GM21717 (cell line): Measurements from ENCODE around the gene PCCA.
"Not testable (repeated sequence)": the region's sequence is repeated elsewhere in the genome, so short reads cannot be mapped to it uniquely, and the experiment has no call there.

Source experiments
- ATAC-seq: cut with Tn5 transposase; IDR thresholded peaks from one replicate; pipeline ENCODE4 v1.9.1; 2021; ENCODE audit warnings: mild to moderate bottlenecking, moderate library complexity; ENCODE audit not compliant: unreplicated experiment

The PCCA gene

DNA sequence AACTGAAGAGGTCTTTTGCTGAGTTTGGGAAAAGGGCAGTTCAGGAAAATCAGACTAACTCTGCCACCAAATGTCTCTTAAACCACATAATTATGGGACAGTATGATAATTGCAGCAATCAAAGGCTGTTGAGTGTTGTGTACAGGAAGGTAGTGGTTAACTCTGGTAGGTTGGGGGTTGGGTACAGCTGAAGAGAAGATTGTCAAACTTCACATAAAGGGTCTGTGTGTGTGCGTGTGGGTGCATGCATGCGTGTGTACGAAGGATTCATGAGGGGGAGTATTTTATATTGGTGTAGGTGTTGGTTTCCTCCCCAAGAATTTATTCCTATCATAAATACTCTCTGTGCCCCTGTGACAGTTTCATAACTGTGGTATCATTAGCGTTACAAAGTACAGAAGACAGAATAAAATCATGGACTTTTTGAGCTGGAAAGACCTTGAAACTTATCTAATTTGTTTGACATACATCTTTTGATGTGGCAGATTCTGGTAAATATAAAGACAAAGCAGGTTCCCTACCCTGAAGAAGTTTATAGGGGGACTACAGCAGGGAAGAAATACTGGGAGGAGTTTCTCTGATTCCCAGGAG is 94.1 kb downstream of the PCCA start:
- ATAC-seq = no peak

DNA sequence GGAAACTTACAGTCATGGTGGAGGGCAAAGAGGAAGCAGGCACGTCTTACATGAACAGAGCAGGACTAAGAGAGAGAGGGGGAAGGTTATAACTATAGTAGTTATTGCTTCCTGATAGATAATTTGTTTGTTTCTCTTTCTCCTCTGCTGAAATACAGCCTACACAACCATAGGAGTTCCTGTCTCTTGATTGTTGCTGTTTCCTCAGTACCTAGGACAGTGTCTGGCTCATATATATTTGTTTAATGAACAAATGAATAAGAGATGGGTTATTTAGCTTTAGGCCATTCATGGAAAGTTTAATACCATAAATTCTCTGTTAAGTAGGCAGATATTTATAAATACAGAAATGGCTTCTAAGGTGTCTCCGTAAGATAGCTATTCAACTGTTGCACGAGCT is 95.2 kb downstream of the PCCA start:
- no peak for ATAC-seq

DNA sequence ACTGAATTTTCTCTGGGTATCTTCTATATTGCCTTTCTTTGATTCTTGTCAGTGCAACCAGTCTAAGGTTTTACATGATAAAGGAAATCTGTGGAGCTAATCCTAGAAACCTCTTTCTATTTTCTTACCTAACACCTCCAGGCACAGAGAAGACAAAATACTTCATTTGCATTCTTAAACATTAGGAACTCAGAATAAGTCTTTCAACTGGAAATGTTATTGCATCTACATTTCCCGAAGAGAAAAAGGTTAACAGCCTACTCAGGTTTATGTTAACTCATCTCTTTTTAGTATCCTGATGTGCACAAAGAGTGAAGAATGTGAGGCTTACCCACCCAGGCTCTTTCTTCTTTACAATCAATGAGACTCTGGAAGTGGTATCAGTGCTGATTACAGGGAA is 106.7 kb downstream of the PCCA start:
- no peak for ATAC-seq

DNA sequence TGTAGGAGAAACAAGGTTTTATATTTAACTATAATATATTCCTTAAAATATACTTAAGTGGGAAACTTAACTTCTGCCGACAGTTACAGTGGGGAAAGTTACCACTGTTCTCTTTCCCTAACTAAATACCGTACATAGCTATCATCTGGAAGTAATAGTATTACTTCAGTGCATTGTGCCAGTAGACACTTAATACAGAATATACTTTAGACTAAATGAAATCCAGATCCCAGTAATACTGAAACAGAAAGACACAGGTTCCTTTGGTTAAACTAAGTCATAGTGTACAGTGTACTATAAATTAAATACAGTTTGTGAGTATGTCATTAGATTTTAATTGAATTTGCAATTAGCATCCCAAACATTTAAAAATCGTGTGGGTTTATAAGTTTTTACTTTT is 107.5 kb downstream of the PCCA start:
- ATAC-seq = no peak

DNA sequence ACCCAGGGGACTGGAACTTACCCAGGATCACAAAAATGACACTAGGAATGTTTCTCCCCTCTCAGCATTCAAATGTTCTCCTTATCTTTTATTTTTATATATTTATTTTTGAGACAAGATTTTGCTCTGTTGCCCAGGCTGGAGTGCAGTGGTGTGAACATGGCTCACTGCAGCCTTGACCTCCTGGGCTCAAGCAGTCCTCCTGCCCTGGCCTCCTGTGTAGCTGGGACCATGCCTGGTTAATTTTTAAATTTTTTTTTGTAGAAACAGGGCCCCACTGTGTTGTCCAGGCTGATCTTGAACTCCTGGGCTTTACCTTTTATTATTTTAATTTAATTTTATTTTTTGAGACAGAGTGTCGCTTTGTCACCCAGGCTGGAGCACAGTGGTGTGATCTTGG is 108.2 kb downstream of the PCCA start:
- ATAC-seq = no peak

DNA sequence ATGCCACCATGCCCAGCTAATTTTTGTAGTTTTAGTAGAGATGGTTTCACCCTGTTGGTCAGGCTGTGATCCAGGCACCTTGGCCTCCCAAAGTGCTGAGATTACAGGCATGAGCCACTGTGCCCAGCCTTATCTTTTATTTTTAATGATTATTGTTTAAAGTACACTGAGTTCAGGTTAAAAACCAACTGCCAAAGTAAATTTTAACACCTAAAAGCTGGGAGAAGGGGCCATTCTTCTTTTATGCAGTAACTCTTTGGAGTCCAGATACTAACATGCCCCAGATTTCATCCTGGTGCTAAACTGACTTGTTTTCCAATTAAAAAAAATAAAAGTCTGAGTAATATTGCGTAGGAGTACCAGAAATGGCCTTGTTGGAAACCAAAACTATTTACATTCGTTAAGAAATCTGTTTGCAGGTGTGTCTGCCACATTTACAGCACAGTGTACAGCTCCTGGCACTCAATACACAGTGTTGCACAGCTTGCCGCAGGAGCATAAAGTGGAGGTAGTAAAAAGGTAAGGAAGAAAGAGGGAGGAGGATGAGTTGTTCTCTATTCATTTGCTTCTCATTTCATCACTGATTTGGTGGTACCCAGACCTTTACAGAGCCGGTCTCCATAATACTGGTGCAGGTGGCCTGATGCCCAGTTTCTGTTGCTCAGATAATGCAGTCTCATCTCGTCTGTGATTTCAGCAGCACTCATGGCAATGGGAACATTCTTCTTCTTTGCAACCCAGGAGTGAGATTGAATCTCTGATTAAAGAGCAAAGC is 108.9 kb downstream of the PCCA start:
- no peak for ATAC-seq

DNA sequence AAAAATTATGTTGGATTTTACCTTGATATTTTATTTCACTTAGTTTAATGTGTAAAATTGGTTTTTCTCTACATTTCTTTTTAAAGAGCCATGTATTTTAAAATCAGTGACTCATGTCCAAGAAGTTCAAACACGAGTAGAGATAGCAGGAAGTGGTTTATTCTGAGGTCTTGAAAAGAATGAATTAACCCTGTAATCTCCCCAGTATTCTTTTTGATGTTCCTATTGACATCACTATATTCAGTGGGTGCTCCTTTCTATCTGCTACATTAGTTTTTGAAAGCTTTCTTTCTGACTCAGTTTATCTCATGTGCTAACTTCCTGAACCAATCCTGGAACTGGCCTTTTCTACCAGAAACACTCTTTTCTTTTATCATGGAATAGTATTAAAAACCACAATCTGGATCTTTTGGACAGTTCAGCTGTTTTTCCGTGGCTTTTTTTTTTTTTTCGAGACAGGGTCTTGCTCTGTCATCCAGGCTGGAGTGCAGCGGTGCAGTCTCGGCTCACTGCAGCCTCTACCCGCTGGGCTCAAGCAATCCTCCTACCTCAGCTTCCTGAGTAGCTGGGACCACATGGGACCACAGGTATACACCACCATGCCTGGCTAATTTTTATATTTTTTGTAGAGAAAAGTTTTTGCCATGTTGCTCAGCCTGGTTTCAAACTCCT is 114.9 kb downstream of the PCCA start:
- no peak for ATAC-seq

DNA sequence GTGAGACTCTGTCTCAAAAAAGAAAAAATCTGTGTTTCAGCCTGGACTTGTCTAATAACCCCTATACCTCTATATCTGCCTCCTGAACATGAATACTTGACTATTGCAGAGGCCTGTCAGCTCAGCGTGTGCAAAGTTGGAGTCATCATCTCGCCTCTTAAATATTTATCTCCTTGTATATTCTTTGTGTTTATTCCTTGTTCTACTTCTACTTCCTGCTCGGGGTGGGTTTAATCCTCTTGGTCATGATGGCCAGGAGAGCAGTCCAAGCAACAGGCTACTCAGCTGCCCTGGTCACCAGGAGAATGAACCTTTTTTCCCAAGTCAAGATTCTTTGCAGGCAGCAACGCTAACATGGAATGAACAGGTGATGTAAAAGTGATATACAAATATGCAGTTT is 119.1 kb downstream of the PCCA start:
- ATAC-seq = no peak

DNA sequence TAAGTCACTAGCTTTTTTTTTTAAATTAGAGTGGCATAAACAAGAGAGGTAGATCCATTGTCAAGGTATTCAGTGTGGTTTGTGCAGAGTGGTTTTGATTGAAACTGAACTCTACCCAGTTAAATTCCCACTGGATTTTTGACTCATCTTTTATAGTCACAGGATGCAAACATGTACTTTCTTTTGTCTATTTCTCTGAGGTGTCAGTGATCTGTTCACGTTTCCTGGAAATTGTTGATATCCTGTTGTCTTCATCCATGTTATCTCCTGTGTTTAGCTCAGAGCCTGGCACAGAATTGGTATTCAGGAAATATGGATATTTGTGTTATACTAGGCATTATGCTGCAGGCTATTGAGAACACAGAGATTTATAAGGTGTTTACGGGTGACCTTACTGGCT is 119.7 kb downstream of the PCCA start:
- ATAC-seq = no peak

DNA sequence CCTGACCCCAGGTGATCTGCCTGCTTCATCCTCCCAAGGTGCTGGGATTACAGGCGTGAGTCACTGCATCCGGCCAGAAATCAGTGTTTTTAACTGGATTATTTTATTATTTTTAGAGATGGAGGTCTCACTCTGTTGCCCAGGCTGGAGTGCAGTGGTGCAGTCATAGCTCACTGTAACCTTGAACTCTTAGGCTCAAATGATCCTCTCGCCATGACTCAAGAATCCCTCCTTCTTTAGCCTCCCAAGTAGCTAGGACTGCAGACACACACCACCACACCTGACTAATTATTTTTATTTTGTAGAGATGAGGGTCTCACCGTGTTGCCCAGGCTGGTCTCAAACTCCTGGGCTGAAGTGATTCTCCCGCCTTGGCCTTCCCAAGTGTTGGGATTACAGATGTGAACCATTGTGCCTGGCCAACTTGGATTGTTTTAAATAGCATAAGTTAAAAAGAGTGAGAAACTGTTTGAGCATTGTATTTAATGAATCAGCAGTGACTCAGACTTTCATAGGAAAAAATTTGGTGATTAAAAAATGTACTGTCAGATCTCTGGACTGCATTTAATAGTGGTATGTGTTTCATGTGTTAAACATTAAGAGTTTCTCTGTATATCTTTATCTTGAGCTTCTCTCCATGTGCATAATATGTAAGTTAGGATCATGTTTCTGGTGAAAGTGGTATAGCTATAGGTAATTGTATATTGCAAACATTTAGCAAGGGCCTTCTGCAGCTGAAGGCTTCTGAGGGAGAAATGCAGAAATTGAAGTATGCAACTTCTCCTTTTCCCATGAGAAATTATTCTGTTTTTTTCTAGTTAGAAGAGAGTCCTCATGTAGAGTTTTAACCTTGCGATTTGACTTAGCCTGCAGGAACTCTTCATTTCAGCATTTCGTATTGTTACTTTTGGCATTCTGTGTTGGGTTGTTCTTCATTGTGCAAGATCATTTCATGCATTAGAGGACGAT is 121.2 kb downstream of the PCCA start:
- ATAC-seq = no peak

DNA sequence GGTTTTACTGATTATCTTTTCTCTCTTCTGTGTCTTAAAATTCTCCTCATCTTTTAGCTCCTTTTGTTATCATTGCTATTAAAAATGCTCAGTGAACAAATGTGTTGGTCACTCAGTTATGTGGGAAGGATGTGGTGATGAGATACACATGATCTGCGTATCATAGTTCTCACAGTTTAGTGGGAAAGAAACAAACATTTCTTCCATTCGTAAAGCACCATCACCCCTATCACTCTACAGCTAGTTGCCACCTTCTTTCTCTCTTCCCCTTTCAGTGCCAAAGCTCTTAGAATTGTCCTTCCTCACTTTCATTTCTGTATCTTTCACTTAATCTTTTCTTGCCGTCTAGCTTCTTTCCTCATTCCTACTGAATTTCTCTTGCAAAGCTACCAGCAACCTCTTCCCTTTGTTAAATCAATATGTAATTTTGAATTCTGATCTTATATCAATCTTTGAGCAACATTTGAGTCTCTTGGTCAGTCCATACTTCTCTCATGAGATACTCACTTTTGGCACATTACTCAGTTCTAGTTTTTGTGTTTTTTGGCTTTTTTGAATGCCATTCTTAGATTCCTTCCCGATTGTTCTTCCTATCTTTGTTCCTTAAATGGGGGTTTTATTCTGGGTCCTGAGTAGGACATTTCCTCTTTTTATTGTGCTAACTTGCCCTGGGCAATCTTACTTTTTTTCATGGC is 122.3 kb downstream of the PCCA start:
- ATAC-seq = no peak

DNA sequence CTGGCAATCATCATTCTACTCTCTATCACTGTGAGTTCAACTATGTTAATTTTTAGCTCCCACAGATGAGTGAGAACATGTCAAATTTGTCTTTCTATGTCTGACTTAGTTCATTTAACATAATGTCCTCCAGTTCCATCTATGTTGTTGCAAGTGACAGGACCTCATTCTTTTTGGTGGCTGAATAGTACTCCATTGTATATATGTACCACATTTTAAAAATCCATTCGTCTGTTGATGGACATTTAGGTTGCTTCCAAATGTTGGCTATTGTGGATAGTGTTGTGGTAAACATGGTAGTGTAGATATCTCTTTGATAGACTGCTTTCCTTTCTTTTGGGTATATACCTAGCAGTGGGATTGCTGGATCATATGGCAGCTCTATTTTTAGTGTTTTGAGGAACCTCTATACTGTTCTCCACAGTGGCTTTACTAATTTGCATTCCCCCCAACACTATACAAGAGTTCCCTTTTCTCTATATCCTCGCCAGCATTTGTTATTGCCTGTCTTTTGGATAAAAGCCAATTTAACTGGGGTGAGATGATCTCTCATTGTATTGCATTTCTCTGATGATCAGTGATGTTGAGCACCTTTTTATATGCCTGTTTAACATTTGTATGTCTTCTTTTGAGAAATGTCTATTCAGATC is 124.1 kb downstream of the PCCA start:
- ATAC-seq = no peak

DNA sequence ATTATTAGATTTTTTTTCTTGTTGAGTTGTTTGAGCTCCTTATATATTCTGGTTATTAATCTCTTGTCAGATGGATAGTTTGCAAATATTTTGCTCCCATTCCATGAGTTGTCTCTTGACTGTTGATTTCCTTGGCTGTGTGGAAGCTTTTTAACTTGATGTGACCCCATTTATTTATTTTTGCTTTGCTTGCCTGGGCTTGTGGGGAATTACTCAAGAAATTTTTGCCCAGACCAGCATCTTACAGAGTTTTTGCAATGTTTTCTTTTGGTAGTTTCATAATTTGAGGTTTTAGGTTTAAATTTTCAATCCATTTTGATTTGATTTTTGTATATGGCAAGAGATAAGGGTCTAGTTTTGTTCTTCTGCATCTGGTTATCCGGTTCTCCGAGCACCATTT is 124.7 kb downstream of the PCCA start:
- ATAC-seq = no peak

DNA sequence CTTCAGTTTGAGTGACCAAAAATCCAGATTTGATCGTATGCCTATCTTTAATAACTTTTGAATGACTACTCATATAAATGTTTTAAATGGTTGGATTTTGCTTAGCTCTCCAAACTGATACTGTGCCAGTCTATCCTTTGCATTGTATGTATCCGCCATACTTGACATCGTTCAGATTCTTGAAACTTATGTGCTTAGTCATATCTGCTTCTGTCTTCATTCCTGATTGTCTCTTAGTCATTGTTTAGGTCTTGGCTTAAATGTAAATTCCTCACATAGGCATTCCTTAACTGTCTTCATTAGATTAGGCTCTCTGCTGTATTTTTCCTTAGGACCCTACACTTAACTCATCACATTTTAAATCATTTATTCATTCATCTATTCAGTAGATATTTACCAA is 126.0 kb downstream of the PCCA start:
- ATAC-seq = no peak

DNA sequence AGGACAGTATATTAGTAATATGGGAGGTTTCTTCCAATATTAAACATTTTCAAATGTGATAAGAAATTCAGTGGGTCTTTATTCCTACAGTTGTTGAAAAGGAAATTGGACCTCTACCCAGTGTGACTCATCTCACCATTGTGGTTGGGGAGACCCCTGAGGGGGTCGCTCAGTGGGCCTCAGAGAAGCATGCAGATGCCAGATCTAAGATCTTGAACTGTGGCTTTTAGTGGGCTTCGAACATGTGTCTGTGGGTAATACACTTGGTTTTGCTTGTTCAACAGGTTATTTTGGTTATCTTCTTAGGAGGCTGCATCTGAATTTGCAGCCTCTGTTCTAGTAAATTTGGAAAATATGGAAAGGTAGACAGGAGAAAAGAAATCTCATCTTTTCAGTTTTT is 132.3 kb downstream of the PCCA start:
- ATAC-seq = no peak

DNA sequence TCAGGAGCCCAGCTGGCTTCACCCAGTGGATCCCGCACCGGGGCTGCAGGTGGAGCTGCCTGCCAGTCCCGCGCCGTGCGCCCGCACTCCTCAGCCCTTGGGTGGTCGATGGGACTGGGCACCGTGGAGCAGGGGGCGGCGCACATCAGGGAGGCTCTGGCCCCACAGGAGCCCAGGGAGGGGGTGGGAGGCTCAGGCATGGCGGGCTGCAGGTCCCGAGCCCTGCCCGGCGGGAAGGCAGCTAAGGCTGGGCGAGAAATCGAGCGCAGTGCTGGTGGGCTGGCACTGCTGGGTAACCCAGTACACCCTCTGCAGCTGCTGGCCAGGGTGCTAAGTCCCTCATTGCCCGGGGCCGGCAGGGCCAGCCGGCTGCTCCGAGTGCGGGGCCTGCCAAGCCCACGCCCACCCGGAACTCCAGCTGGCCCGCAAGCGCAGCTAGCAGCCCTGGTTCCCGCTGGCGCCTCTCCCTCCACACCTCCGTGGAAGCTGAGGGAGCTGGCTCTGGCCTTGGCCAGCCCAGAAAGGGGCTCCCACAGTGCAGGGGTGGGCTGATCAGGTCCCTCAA is 135.2 kb downstream of the PCCA start:
- not testable (repeated sequence) for ATAC-seq

DNA sequence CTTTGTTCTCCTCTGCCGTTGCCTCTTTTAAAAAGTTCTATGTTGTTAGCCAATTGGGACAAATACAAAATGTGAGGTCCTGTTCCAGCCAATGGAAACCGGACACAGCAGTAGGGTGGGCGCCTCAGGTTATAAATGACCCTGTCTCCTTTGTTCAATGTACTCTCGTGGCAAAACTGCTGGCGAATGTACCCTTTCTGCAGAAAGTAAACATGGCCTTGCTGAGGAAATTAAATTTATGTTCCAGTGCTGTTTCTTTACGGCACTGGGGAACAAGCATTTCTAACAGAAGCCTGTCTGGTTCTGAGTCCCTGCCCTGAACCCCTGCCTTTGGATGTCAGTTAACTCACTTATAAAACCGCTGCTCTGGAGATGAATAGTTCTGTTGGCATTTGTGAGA is 140.7 kb downstream of the PCCA start:
- ATAC-seq = no peak

DNA sequence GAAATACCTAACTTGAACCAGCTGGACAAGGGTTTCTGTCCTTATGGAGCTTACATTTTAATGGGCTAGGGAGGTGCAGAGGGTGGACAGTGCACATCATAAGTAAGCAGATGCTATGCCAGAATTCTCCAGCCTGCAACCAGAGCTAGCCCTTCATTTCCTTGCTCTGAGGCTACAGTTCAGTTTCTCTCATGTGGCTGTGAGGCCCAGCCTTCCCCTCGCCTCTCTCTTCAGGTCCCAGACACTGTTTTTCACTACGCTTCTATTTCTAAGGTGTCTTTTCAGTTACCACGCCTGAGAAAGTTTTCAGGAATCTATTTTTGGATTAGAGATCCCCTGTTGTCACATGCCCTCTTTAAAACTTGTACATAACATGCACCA is 141.9 kb downstream of the PCCA start:
- ATAC-seq = no peak

DNA sequence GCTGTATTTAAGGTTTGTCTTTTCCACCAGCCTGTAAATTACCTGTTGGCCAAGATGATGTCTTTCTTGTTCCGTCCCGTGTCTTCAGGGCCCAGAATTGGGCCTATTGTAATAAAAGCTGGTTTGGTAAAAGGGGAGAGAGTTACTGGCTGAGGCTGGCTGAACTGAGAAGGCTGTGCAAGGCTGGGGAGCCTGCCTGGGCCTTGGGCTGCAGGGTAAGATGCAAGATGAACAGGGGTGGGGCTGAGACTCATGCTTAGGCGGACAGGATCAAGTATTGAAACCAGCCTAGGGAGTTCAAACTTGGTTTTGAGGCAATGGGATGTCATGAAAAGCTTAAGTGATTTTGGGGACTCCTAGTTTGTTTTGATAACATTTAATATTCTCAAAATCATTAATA is 142.3 kb downstream of the PCCA start:
- ATAC-seq = no peak

DNA sequence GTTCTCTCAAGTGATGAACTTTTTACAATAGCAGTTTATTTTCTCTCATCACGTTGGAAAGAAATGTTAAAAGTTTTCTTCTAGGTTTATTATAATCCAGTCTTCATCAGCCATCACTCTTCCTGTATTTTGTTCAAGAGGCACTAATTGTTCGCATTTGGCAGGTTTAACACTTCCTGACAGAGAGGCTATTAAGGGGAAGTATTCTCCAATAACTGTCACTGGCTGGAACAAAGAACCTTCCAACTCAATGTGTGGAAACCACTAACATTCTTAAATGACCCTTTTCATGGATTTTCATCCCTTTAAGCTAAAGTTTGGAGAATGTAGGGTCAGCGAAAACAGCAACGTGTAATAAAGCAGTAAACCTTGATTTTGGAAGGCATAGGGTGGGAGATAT is 145.1 kb downstream of the PCCA start:
- ATAC-seq = no peak
